PC-9 (cell line): ENCODE data around the gene FBXL17. TPM values are rescaled to one million over a fixed set of nuclear protein-coding genes. Genes with fewer than 3 reads are reported as not detected.

Experiments
- BruUV-seq: library from RNA; stranded (reverse); fragments of 400-500 nt; replicated peaks from 2 replicates; lab custom pipeline; 2021; lab: Mats Ljungman, UMichigan
- CTCF ChIA-PET: fragments of 300-600 bp; sonication (Branson Sonifier 250); formaldehyde crosslinking; loops from one replicate; lab custom pipeline; 2022; ENCODE audit warnings: antibody characterized with exemption; lab: Charles Lee
- POLR2A ChIA-PET: fragments of 300-600 bp; sonication (Branson Sonifier 250); formaldehyde crosslinking; loops from one replicate; lab custom pipeline; 2022; ENCODE audit warnings: antibody characterized with exemption; ENCODE audit not compliant: unreplicated experiment; lab: Charles Lee
- DNase-seq, 2 experiments: peaks; one replicate each; pipeline versions ENCODE4 v3.0.0 to v3.0.0-alpha.2; 2015 to 2022; ENCODE audit warnings: mixed read lengths in 1 of 2
- H2AFZ ChIP-seq: fragments of 200-600 bp; sonication (generic); 2 replicates; pipeline ENCODE4 v1.8.1; 2017; ENCODE audit warnings: antibody characterized with exemption
- H3F3A ChIP-seq: fragments of 200-600 bp; sonication (generic); 2 replicates; pipeline ENCODE4 v1.8.1; 2017; ENCODE audit warnings: antibody characterized with exemption, mild to moderate bottlenecking, low read depth; ENCODE audit not compliant: insufficient read depth
- H3K27ac ChIP-seq: fragments of 200-600 bp; sonication (generic); 2 replicates; pipeline ENCODE4 v1.6.1; 2016; ENCODE audit warnings: mixed run types
- H3K27me3 ChIP-seq: fragments of 200-600 bp; sonication (generic); 2 replicates; pipeline ENCODE4 v1.6.1; 2016; ENCODE audit warnings: low read depth, mixed run types; ENCODE audit not compliant: insufficient read depth
- H3K36me3 ChIP-seq: fragments of 200-600 bp; sonication (generic); 2 replicates; pipeline ENCODE4 v1.6.1; 2016; ENCODE audit warnings: low read depth, mixed run types
- H3K4me1 ChIP-seq: fragments of 200-600 bp; sonication (generic); replicated peaks from 2 replicates; pipeline ENCODE4 v1.6.1; 2016; ENCODE audit warnings: mixed run types; ENCODE audit not compliant: insufficient read depth
- H3K4me2 ChIP-seq: fragments of 200-600 bp; sonication (generic); 2 replicates; pipeline ENCODE4 v1.6.1; 2017; ENCODE audit warnings: mixed run types
- H3K4me3 ChIP-seq: fragments of 200-600 bp; sonication (generic); 2 replicates; pipeline ENCODE4 v1.6.1; 2016; ENCODE audit warnings: mixed run types
- H3K79me2 ChIP-seq: fragments of 200-600 bp; sonication (generic); 2 replicates; pipeline ENCODE4 v1.6.1; 2017; ENCODE audit warnings: low read depth, mixed run types
- H3K9me2 ChIP-seq: fragments of 200-600 bp; sonication (generic); 2 replicates; pipeline ENCODE4 v1.8.1; 2017; ENCODE audit warnings: mild to moderate bottlenecking; ENCODE audit not compliant: insufficient read depth
- H3K9me3 ChIP-seq: fragments of 200-600 bp; sonication (generic); 2 replicates; pipeline ENCODE4 v1.8.1; 2016; ENCODE audit warnings: low read depth; ENCODE audit not compliant: insufficient read depth
- H4K20me1 ChIP-seq: fragments of 200-600 bp; sonication (generic); 2 replicates; pipeline ENCODE4 v1.8.1; 2017; ENCODE audit not compliant: insufficient read depth
- EZH2 ChIP-seq: fragments of 200-600 bp; sonication (generic); IDR thresholded peaks from 2 replicates; pipeline ENCODE4 v1.8.0; 2017; ENCODE audit warnings: antibody characterized with exemption, low read depth
- intact Hi-C: fragments of 100-400 bp; cut with micrococcal nuclease; formaldehyde crosslinking; loops from one replicate; pipeline ENCODE4 v1.10.0; 2022; ENCODE audit not compliant: unreplicated experiment
- total RNA-seq: library from RNA; stranded (reverse); gene quantifications from 2 replicates; pipeline ENCODE4 v1.2.3, GENCODE V29; 2021
- TF ChIP-seq, protein P1 (sequence below): fragments of 200-600 bp; sonication (generic); conservative IDR thresholded peaks from 2 replicates; pipeline ENCODE4 v1.6.1; 2017; ENCODE audit warnings: mixed run types, antibody characterized with exemption, mild to moderate bottlenecking, moderate library complexity

Gene FBXL17
- total RNA-seq, 1 experiment from 2014 or later = 19.5 TPM

DNA sequence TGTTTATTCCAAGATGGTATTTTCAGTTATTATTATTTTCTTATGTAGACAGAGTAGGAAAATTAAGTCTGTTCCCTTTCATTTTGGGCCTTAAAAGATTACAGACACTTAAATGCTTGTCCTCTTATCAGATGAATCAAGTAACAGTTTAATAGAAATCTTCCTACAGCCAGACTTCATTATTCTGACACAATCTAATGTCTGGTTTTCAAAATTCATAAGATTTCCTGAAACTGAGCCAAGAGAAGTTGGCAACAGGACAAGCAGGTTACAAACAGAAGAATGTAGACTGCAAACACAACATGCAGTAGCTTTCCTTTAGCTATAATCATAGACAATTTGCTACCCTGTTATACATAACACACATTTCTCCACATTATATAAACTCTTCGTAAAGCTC, 130.5 kb downstream of the FBXL17 start:
- Histone ChIP-seq H3K4me1 (no peaks in the 10 kb centered on the region), H3K9me2 (no peaks in the 10 kb centered on the region), H2AFZ (no peak overlapping the region), H3K79me2 (no peaks in the 10 kb centered on the region), H3K4me2 (no peak overlapping the region), H3K27me3 (no peaks in the 10 kb centered on the region), H4K20me1 (no peaks in the 10 kb centered on the region), H3K36me3 (no peaks in the 10 kb centered on the region), H3F3A (no peaks in the 10 kb centered on the region), H3K27ac (no peak overlapping the region), H3K9me3 (no peaks in the 10 kb centered on the region), H3K4me3 (no peak overlapping the region)
- intact Hi-C loops = no loop called here
- ChIA-PET CTCF (interaction anchor here (0.6 kb wide), 1 partner anchor 86 kb away, joined by 3 read pairs; no protein-coding TSS in a partner anchor), POLR2A (interaction anchor here (0.5 kb wide), 1 partner anchor 1432 kb away, joined by 3 read pairs; no protein-coding TSS in a partner anchor)
- DNase-seq = no peak
- TF ChIP-seq, protein P1, sequence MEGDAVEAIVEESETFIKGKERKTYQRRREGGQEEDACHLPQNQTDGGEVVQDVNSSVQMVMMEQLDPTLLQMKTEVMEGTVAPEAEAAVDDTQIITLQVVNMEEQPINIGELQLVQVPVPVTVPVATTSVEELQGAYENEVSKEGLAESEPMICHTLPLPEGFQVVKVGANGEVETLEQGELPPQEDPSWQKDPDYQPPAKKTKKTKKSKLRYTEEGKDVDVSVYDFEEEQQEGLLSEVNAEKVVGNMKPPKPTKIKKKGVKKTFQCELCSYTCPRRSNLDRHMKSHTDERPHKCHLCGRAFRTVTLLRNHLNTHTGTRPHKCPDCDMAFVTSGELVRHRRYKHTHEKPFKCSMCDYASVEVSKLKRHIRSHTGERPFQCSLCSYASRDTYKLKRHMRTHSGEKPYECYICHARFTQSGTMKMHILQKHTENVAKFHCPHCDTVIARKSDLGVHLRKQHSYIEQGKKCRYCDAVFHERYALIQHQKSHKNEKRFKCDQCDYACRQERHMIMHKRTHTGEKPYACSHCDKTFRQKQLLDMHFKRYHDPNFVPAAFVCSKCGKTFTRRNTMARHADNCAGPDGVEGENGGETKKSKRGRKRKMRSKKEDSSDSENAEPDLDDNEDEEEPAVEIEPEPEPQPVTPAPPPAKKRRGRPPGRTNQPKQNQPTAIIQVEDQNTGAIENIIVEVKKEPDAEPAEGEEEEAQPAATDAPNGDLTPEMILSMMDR = no peak
- no peak for TF ChIP-seq EZH2
- no TSS peak for BruUV-seq

- no TSS peak for BruUV-seq
Measured at GRCh38 chr5:108249785-108250426, 132.0 kb downstream of the FBXL17 start.

GRCh38 chr5:108249095-108249784, 132.7 kb downstream of the FBXL17 start:
- H3K4me3 ChIP-seq = no peak overlapping the region
- CTCF ChIA-PET = no interaction called here
- H3K9me2 ChIP-seq = no peaks in the 10 kb centered on the region
- DNase-seq = no peak
- H3K9me3 ChIP-seq = no peaks in the 10 kb centered on the region
- TF ChIP-seq EZH2 = no peak
- H3K36me3 ChIP-seq = no peaks in the 10 kb centered on the region
- intact Hi-C loops = no loop called here
- BruUV-seq = no TSS peak
- H3F3A ChIP-seq = no peaks in the 10 kb centered on the region
- no peaks in the 10 kb centered on the region for H4K20me1 ChIP-seq
- H3K4me2 ChIP-seq = no peak overlapping the region
- H3K27ac ChIP-seq = no peak overlapping the region
- H3K4me1 ChIP-seq = no peaks in the 10 kb centered on the region
- H3K79me2 ChIP-seq = no peaks in the 10 kb centered on the region
- no peak overlapping the region for H2AFZ ChIP-seq
- POLR2A ChIA-PET = interaction anchor here (0.8 kb wide), 1 partner anchor 52 kb away, joined by 15 read pairs; no protein-coding TSS in a partner anchor
- H3K27me3 ChIP-seq = no peaks in the 10 kb centered on the region

More at GRCh38 chr5:108249785-108250426, 132.0 kb downstream of the FBXL17 start:
- ChIA-PET CTCF (no interaction called here), POLR2A (interaction anchor here (0.8 kb wide), 1 partner anchor 51 kb away, joined by 15 read pairs; no protein-coding TSS in a partner anchor)
- H3K27me3 ChIP-seq = no peaks in the 10 kb centered on the region
- H3K4me1 ChIP-seq = no peaks in the 10 kb centered on the region
- no peak for DNase-seq
- H3F3A ChIP-seq = no peaks in the 10 kb centered on the region
- H3K9me3 ChIP-seq = no peaks in the 10 kb centered on the region
- no peak overlapping the region for H3K27ac ChIP-seq
- intact Hi-C loops = no loop called here
- no peaks in the 10 kb centered on the region for H3K9me2 ChIP-seq
- H3K4me2 ChIP-seq = no peak overlapping the region
- H2AFZ ChIP-seq = no peak overlapping the region
- H4K20me1 ChIP-seq = no peaks in the 10 kb centered on the region
- no peaks in the 10 kb centered on the region for H3K79me2 ChIP-seq
- no peaks in the 10 kb centered on the region for H3K36me3 ChIP-seq
- TF ChIP-seq, protein P1 = no peak
- no peak overlapping the region for H3K4me3 ChIP-seq
